Right lobe of liver (tissue), 4 donors: ENCODE measurements around the gene PRLHR.

Source experiments
- POLR2A ChIP-seq: fragments of 450-650 bp; IDR thresholded peaks from one replicate; pipeline ENCODE4 v1.6.1; 2017; ENCODE audit warnings: antibody characterized with exemption, mild to moderate bottlenecking
- TF ChIP-seq, protein P1 (sequence below), 4 donors: fragments of 200-600 bp in 3 of 4; fragments of 450-650 bp in 1 of 4; IDR thresholded peaks; one replicate each; pipeline versions ENCODE4 v1.5.1 to v1.8.0; 2016 to 2022; ENCODE audit warnings: antibody characterized with exemption in 4 of 4, mild to moderate bottlenecking in 2 of 4
- donor health status: DM: no; HTN: no; CAD: no.
- donor health status: DM: no; HTN: no; CAD: no.
- donor health status: DM: no; HTN: yes; CAD: no.

DNA sequence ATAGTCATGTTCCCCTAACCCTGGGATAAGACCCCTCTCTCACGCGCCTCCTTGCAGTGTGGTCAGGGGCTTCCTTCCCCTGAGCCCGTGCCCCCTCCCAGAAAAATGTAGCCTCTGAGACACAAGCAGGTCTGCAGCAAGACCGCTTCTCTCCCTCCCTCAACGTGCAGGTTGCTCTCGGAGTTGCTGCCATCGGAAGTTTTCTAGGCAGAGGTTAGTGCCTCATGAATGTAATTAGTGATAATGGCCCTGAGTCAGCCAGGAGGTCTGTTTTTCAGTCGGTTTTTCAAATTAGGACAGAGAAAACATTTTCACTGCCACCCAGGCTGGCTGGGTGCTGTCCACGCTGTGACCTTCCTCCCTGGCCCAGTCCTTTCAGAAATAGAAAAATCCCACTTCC lies 43.2 kb upstream of the PRLHR start:
- TF ChIP-seq, protein P1, sequence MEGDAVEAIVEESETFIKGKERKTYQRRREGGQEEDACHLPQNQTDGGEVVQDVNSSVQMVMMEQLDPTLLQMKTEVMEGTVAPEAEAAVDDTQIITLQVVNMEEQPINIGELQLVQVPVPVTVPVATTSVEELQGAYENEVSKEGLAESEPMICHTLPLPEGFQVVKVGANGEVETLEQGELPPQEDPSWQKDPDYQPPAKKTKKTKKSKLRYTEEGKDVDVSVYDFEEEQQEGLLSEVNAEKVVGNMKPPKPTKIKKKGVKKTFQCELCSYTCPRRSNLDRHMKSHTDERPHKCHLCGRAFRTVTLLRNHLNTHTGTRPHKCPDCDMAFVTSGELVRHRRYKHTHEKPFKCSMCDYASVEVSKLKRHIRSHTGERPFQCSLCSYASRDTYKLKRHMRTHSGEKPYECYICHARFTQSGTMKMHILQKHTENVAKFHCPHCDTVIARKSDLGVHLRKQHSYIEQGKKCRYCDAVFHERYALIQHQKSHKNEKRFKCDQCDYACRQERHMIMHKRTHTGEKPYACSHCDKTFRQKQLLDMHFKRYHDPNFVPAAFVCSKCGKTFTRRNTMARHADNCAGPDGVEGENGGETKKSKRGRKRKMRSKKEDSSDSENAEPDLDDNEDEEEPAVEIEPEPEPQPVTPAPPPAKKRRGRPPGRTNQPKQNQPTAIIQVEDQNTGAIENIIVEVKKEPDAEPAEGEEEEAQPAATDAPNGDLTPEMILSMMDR (IDR thresholded peaks at IDR 0.05), result no peak
- no peak for TF ChIP-seq POLR2A
